ENCODE measurements around the gene HDAC9. TPM values are rescaled to one million over a fixed set of nuclear protein-coding genes. Genes with fewer than 3 reads are reported as not detected.

Gene HDAC9
- total RNA-seq, 1 experiment from 2014 or later: 0.02 TPM

DNA sequence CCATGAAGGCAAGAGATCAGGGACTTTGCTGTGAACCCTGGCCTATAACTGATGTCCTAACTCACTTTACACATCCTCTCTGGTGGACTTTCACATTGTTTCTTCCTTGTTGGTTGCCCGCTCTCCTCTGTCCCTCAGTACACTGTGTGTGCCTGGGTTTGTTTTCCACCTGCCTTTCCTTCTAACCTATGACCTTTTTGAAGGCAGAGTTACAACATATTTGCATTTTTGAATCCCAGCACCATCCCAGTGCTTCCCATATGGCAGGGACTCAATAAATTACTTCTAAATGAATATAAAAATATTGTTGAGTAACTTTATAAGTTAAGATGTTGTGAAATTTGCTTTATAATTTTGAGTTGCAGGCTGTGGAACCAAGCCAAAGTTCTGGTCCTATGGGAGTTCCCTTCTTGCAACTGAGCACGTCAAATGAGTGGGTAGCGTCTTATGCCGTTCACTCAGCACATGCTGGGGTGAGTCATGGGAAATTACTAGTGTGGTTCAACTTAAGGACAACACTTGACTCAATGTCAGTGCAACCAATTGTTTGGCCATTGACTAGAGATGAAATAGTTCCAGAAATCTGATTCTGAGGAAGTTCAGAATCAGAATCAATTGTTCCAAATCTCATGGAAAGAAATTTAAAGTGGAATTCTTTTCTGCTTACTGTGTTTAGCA, 370.9 kb downstream of the HDAC9 start:
- peak; percentile 67 for DNase-seq (ENCODE audit: extremely low read depth, low read depth)

DNA sequence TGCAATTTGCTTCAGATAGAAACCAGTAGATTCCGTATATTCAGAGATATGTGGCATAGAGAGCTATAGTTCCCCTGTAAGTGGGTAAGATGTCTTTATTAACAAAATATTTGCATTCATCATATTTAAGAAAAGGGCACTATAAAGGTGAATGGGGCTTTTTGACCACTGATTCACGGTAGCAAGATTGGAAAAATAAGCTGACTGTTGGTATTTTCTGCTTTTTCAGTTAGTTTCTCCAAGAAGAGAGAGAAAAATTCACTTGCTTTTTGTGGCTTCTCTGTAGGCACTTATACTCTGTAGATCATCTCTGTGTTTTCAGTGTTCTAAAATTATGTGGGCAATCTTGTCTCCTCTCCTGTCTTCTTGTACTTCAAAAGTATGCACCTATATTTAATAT, 376.8 kb downstream of the HDAC9 start:
- no peak for DNase-seq (ENCODE audit: extremely low read depth, low read depth)

GRCh38 chr7:18873734-18874336, 378.3 kb downstream of the HDAC9 start:
- DNase-seq (ENCODE audit: extremely low read depth, low read depth): no peak

GRCh38 chr7:18874880-18875279, 379.3 kb downstream of the HDAC9 start:
- no peak for DNase-seq (ENCODE audit: extremely low read depth, low read depth)

- no peak for DNase-seq (ENCODE audit: extremely low read depth, low read depth)
Observed at GRCh38 chr7:18877874-18878273, 382.3 kb downstream of the HDAC9 start.

GRCh38 chr7:18886832-18887231, 391.3 kb downstream of the HDAC9 start:
- no peak for DNase-seq (ENCODE audit: extremely low read depth, low read depth)

DNA sequence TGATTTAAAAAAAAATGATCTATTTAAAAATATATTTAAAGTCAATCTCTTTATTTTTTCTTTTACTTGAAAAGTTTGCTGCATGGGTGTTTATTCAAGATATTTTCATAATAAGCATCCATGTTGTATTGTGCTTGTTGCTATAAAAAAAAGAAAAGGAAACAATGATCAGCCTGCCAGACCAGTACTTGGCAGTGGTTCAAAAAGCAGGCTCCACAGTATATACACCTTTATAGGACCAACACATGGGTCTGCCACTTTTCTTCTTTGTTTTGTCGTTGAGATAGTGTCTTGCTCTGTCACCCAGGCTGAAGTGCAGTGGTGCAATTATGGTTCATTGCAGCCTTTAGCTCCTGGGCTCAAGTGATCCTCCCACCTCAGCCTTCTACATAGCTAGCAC, 393.9 kb downstream of the HDAC9 start:
- no peak for DNase-seq (ENCODE audit: extremely low read depth, low read depth)

DNA sequence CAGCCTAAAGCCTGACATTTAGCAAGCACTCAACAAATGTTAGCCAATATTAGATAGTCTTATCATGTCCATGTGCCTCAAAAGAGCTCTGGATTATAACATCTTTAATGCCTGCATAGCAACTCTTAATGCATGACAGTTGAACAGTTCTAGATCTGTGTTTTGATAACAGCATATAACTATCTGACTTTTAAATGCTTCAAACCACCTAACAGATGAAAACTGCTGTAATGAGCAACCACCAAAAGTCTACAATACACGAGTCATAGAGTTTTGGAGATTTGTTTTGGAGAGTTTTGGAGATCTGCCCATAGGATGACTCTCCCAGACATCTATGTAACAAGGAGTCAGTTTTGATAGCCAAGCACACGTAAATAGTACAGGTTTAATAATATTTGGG, 394.6 kb downstream of the HDAC9 start:
- DNase-seq (ENCODE audit: extremely low read depth, low read depth): no peak

GRCh38 chr7:18890885-18891621, 395.5 kb downstream of the HDAC9 start:
- DNase-seq (ENCODE audit: extremely low read depth, low read depth): no peak

- DNase-seq (ENCODE audit: extremely low read depth, low read depth): no peak
Observed at GRCh38 chr7:18893156-18893555, 397.6 kb downstream of the HDAC9 start.

DNA sequence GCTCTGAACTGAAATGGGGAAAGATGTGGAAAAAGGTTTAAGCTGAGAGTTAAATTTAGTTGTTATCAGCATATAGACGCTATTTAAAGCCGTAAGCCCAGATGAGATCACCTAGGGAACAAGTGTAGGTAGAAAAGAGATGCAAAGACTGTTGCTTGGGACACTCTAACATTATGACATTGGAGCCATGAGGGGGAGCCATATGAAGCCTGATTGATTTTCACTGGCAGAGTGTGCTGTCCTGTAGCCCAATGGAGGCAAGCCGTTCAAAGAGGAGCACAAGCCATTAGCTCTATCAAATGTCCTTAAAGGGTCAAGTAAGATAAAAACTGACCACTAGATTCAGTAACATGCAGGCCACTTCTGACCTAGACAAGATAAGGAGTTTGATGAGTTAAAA, 398.6 kb downstream of the HDAC9 start:
- no peak for DNase-seq (ENCODE audit: extremely low read depth, low read depth)

- peak; percentile 46 for DNase-seq (ENCODE audit: extremely low read depth, low read depth)
Observed at GRCh38 chr7:18895456-18895855, 399.9 kb downstream of the HDAC9 start.

GRCh38 chr7:18896343-18896975, 400.9 kb downstream of the HDAC9 start:
- DNase-seq (ENCODE audit: extremely low read depth, low read depth): no peak

GRCh38 chr7:18900236-18900635, 404.7 kb downstream of the HDAC9 start:
- DNase-seq (ENCODE audit: extremely low read depth, low read depth): no peak

GRCh38 chr7:18900803-18901202, 405.3 kb downstream of the HDAC9 start:
- DNase-seq (ENCODE audit: extremely low read depth, low read depth): no peak

DNA sequence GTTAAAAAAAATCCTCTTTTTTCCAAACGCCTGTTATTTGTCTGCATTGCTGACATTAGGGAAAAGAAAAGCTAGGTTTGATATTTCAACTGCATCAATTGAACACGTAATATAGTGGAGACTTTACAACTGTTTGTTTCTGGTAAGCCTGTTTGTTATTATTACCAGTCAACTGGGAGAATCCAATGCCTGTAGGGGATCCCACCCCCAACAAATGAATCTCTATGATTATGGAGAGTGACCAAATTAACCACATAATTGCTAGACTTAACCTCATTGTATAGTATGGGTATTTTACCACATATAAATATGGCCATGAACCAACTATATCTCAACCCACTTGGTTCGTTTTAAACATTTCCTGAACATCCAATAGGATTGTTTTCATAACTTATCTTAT, 405.8 kb downstream of the HDAC9 start:
- DNase-seq (ENCODE audit: extremely low read depth, low read depth): no peak

- no peak for DNase-seq (ENCODE audit: extremely low read depth, low read depth)
Observed at GRCh38 chr7:18901982-18902421, 406.5 kb downstream of the HDAC9 start.

DNA sequence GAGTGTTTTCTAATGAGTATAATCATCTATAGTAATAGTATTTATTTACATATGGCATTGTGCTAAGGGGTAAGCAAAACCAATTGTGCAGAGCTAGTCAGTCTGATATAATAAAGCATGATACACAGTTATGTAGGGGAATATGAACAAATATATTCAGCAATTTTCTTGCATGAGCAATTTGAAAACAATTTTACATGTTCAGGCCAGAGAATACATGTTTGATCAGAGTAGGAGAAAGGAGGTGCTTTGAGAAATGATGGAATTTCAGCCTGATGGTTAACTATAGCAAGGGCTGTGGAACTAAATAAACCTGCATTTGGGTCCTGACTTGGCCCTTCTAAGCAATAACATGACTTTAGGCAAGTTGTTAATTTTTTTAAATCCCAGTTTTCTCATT, 407.3 kb downstream of the HDAC9 start:
- no peak for DNase-seq (ENCODE audit: extremely low read depth, low read depth)

DNA sequence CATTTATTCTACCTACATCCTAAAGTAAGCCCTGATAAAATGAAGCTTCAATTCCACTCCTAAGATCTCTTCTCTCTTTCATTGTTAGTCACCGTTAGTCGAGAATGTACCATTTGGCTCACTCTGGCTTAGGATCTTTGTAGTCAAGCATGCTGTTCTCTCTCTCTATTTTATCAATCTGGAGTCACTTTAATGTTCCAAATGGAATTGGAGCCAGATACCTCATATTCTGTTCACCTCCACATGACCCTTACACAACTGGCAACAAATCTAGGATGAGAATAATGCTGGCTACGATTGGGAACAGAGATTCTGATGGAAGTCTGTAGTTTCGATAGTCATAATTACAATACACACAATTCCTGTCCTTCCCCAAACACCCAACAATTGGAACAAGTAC, 408.1 kb downstream of the HDAC9 start:
- DNase-seq (ENCODE audit: extremely low read depth, low read depth): no peak

DNA sequence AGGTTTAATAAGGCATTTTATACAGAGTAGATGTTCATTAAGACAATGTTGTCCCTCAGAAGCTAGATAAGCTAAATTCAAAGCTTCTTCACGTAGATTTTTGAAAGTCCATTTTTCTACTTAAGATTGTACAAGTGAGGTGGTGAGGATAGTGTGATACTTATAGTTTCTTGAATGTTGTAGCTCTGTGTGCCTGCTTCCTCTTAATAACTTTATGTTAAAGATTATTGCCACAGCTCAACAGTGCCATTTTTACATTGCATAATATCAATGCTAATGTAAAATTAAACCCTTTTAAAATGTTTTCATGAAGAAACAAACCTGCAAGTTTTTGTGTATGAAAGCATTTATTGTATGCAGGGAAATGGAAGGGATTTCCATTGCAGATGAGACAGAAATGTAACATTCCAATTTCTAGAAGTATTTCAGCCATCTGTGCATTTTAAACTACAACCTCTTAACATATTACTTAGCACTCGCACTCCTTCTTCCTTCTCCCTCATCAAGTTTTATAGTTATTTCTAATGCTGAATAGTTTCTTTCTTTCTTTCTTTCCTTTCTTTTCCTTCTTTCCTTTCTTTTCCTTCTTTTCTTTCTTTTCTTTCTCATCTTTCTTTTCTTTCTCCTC, 409.9 kb downstream of the HDAC9 start:
- no peak for DNase-seq (ENCODE audit: extremely low read depth, low read depth)

GRCh38 chr7:18906901-18907300, 411.4 kb downstream of the HDAC9 start:
- no peak for DNase-seq (ENCODE audit: extremely low read depth, low read depth)

All from NCI-H460 (cell line).